SU-DHL-6 (cell line): ENCODE results near the gene MYBPHL.

Experiments
- EZH2phosphoT487 ChIP-seq: fragments of 200-600 bp; sonication (generic), shearing (Covaris generic); conservative IDR thresholded peaks from 2 replicates; pipeline ENCODE4 v1.6.1; 2018; ENCODE audit warnings: mild to moderate bottlenecking, antibody characterized with exemption, low read length, moderate library complexity, mixed read lengths
- TF ChIP-seq, protein P1 (sequence below): fragments of 200-600 bp; sonication (generic); IDR thresholded peaks from one replicate; pipeline ENCODE4 v1.5.1; 2017; ENCODE audit warnings: antibody characterized with exemption, mild to moderate bottlenecking, low read length, moderate library complexity; ENCODE audit not compliant: insufficient read depth, poor library complexity, severe bottlenecking

DNA sequence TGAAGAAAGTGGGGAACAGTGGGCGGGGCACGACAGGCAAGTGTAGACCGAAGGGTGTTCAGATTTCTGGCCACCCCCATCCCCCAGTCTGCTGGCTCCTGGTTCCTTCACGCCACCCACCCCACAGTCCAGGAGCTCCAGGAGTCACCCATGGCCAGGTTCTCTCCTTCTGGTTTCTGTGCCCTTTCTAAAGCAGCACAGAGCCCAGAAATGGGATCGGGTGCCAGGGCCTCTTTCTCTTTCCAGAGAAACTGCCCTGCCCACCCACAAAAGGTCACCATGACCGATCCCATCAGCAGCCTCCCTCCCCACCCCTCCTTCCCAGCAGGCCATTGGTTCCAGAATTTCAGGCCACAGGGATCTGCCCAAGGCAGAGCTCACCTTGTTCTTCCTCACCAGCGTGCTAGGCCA is 60.7 kb downstream of the MYBPHL start:
- TF ChIP-seq, protein P1, sequence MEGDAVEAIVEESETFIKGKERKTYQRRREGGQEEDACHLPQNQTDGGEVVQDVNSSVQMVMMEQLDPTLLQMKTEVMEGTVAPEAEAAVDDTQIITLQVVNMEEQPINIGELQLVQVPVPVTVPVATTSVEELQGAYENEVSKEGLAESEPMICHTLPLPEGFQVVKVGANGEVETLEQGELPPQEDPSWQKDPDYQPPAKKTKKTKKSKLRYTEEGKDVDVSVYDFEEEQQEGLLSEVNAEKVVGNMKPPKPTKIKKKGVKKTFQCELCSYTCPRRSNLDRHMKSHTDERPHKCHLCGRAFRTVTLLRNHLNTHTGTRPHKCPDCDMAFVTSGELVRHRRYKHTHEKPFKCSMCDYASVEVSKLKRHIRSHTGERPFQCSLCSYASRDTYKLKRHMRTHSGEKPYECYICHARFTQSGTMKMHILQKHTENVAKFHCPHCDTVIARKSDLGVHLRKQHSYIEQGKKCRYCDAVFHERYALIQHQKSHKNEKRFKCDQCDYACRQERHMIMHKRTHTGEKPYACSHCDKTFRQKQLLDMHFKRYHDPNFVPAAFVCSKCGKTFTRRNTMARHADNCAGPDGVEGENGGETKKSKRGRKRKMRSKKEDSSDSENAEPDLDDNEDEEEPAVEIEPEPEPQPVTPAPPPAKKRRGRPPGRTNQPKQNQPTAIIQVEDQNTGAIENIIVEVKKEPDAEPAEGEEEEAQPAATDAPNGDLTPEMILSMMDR = no peak
- TF ChIP-seq EZH2phosphoT487 = no peak
